ENCODE data around the gene PSG1.
A peak's percentile ranks its signal among the peaks of the same experiment; 100 is the strongest.
"Not testable (repeated sequence)": the region's sequence is repeated elsewhere in the genome, so short reads cannot be mapped to it uniquely, and the experiment has no call there.

PSG1 gene

GRCh38 chr19:42881279-42881678, 1.8 kb upstream of the PSG1 start:
- peak; percentile 39 for DNase-seq (ENCODE audit: low read depth)

- not testable (repeated sequence) for DNase-seq (ENCODE audit: low read depth)
Measured at GRCh38 chr19:42880621-42881020, 1.1 kb upstream of the PSG1 start.

GRCh38 chr19:42876596-42876995, 2.9 kb downstream of the PSG1 start:
- DNase-seq (ENCODE audit: low read depth) = peak; percentile 61

- DNase-seq (ENCODE audit: low read depth) = peak; percentile 74
Measured at GRCh38 chr19:42875881-42876280, 3.6 kb downstream of the PSG1 start.

DNA sequence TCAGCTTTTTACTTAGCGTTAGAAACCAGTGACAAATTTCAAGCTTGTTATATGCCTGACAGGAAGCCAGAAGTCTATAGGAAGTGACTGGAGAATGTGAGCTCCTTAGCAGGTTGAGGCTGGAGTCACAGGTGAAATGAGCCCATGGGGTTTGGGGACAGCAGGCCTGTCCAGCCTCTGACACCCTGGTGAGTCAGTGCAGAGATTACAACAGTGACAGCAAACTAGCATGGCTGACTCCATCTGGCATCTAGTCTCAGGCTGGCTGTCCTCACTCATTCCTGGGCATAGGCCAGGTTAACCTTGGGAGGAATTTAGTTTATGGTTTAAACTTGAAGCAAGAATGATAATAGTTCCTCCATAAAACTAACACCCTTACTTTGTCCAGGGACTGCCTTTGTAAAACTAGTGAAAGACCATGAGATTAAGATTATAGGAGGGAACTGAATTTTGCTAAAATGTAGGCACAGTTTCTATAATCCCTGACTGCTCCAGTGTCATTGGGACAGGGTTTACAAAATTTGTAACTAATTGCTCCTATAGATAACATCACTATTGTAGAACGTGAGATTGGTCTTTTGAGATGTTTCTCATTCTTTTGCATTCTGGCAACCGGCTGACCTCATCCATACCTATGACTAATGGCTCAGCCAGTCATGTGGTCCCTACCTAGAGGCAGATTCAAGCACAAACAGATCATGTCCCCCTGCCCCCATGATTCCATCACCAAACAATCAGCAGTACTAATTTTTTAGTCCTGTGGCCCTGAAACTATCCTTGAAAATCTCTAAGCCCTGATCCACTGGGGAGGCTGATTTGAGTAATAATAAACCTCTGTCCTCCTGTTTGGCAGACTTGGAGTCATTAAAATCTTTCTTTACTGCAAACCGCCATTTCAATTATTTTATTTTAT, 4.4 kb downstream of the PSG1 start:
- DNase-seq (ENCODE audit: low read depth) = peak; percentile 93

DNA sequence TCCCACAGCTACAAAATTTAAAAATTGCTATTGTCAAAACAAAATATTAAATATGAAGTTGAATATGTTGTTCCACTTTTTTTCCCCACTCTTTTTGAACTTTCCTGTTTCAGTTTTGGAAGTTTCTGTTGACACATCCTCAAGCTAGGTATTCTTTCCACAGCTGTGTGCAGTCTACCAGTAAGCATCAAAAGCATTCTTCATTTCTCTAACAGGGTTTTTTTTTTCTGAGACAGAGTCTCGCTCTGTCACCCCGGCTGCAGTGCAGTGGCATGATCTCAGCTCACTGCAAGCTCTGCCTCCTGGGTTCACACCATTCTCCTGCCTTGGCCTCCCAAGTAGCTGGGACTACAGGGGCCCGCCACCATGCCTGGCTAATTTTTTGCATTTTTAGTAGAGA, 5.4 kb downstream of the PSG1 start:
- not testable (repeated sequence) for DNase-seq (ENCODE audit: low read depth)

DNA sequence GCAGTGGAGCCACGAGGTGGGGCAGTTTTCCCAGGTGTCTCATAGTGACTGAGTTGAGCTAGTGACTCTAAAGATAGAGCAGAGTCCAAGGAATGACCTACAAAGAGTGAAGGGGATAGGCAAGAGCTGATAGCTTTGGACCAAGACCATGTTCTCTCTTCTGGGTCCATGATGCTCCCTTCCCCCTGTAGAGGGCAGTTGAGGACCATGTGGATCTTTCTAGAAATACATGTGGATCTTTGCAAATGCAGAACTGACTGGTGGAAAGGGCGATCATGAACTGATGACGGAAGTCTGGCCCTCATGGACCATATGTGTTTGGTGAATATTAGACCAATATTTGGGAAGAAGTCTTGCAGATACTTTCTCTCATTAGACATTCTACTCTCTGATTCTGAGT, 6.9 kb downstream of the PSG1 start:
- peak; percentile 11 for DNase-seq (ENCODE audit: low read depth)

DNA sequence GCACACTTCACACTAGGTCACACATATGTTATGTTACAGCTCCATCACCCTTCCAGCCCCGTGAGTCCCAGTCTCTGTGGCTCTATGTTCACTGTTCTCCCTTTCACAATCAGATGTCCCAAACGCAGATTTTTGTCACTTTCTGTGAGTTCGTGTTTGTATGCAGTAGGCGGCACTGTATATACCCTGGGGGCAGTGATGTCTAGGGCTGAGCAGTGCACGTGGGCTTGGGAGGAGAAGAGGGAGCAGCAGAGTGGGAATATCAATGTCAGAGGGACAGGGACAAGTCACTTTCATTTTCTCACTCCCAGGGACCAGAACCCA, 22.0 kb downstream of the PSG1 start:
- no peak for DNase-seq (ENCODE audit: low read depth)

GRCh38 chr19:42856866-42857543, 22.5 kb downstream of the PSG1 start:
- DNase-seq (ENCODE audit: low read depth) = peak; percentile 25

DNA sequence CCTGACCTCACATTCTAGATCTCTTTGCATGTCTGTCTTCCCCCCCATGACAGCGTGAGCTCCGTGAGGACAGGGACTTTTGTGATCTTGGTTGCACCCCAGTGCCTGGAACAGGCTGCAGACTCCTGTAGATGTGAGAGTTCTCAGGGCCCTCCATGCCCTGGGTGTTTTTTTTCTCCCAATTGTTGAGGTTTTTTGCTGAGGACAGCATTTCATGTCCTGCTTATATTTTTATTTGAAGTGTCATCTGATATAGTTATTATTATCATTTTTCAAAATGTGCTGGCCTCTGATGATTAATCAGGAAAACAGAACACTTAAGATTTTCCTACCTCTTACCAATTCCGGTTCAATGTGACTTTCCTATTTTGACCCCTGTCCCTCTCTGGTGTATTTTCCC, 24.8 kb downstream of the PSG1 start:
- DNase-seq (ENCODE audit: low read depth) = not testable (repeated sequence)

DNA sequence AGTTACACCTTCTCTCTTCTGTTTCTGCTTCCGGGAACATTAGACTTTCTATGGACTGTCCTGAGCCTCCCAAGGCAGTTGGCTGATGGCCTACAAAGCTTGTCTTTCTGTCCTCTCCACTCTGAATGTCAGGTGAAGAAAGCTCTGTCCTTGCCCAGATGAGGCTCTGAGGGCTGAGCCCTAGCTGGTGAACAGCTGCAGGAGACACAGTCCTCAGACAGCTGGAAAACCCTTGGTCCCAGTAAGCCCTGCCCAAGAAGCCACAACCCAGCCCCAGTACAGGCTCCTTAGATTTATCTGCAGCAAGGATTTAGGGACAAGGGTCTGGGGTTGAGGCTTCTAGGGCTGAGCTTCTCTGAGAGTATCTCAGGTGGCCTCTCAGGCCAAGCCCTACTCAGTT, 26.3 kb downstream of the PSG1 start:
- DNase-seq (ENCODE audit: low read depth) = not testable (repeated sequence)

GRCh38 chr19:42852821-42853220, 26.7 kb downstream of the PSG1 start:
- DNase-seq (ENCODE audit: low read depth) = peak; percentile 44

DNA sequence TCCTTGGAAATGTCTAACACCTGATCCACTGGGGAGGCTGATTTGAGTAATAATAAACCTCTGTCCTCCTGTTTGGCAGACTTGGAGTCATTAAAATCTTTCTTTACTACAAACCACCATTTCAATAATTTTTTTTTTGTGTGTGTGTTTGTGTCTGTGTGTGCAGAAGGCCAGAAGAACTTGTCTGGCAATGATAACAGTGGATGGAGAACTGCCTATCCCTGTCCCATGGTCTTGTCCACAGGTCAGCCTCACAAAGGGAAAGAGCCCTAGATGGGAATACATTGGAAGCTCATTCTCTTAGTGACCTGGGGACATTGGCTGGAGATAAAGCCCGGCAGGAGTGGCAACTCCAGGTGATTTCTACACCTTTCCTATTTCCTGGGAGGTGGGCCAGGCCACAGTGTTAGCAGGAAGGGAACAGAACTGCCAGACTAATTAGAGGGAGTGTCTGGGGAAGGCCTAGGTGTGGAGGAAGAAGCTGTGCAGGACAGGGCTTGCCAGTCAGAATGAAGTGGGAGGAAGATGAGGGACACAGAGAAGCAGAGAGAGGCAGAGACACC, 27.7 kb downstream of the PSG1 start:
- not testable (repeated sequence) for DNase-seq (ENCODE audit: low read depth)

DNA sequence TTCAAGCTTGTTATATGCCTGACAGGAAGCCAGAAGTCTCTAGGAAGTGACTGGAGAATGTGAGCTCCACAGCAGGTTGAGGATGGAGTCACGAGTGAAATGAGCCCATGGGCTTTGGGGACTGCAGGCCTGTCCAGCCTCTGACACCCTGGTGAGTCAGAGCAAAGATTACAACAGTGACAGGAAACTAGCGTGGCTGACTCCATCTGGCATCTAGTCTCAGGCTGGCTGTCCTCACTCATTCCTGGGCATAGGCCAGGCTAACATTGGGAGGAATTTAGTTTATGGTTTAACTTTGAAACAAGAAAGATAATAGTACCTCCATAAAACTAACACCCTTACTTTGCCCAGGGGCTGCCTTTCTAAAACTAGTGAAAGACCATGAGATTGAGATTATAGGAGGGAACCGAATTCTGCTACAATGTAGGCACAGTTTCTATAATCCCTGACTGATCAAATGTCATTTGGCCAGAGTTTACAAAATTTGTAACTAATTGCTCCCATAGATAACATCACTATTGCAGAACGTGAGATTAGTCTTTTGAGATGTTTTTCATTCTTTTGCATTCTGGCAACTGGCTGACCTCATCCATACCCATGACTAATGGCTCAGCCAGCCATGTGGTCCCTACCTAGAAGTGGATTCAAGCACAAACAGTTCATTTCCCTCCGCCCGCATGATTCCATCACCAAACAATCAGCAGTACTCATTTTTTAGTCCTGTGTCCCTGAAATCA, 28.4 kb downstream of the PSG1 start:
- DNase-seq (ENCODE audit: low read depth) = peak; percentile 99

DNA sequence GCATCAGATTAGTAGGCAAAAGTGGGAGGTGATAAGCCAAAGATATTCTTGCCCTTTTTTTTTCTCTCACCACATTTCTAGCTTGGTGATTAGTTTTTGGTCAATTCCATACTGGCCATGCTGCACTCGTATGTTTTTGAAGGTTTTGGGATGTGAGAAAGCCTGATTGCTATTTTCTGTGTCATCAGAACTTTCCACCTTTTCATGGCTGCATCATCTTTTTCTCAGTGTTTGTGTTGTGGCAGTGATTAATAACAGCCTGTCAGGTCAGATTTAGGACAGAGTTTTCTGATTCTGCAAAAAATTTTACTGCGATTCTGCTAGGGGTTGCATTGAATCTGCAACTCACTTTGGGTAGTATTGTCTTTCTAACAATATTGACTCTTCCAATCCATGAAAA, 32.9 kb downstream of the PSG1 start:
- DNase-seq (ENCODE audit: low read depth) = peak; percentile 63

DNA sequence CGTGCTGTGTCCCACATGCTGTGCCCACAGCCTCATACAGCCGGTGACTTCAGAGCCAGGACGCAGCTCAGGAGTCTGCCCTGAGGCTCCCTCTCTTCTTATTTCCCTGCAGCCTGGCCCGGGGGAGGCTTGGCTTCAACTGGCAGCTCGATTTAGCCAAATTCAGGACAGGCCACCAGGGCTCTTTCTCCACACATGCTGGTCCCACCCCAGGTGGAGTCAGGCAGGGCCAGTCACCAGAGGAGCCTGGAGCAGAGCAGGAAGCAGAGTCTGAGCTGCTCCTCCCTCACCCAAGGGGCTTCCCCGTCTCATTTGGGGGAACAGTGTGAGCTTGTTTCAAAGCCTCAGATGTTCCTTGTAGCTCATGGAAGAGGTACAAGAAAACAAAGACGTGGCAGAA, 35.9 kb downstream of the PSG1 start:
- not testable (repeated sequence) for DNase-seq (ENCODE audit: low read depth)

DNA sequence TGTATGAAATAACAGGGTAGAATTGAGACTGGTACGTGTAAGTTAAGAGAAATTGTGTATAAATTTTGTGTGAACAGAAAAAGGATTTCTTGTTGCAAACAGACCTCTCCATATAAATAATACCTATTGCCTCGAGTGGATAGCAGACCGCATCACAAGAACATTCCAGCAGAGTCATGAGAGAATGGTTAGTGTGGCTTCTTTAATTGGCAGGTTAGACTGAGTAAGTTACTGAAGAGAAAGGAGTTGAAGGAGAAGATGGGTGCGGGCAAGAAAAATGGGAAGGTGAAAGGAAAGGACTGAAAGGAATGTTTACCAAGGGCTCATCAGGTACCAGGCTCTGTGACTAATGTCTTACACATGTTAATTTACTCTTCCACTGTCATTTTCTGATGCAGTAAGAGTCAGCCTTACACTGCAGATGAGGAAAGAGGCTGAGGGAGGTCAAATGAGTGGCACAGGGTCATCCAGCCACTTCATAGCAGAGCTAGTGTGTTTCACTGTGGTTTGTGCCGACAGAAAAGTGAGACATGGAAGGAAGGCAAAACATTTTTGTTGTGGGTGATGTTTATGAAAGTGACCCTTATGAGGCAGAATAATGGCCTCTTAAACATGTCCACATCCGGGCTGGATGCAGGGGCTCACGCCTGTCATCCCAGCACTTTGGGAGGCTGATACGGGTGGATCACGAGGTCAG, 46.6 kb downstream of the PSG1 start:
- peak; percentile 59 for DNase-seq (ENCODE audit: low read depth)

DNA sequence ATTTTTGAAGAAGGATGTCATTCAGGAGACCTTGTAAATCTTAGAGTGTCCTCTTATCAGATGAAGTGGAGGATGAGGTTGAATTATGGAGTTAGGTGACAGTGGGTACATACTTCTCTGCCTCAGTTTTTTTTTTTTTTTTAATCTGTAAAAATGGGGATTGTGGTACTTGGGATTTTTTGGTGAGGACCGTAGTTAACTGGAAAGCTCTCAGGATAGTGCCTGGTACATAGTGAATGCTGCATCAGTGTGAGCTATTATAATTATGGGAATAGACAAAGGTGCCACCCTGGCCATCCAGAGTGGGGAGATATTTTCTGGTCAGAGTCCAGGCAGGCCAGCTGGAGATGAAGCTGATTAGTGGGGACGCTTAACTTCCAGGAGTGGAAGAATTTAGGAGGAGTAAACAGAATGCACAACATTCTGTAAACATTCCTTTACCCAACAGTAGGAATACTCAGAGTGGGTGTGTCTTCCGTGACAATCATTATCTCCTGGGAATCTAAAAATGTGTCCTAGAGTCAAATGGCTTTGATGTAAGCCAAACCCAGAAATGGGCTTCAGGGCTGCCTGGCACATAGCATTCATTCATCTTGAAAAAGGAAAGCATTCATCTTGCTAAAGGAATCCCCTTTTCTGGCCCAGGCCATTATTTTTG, 47.4 kb downstream of the PSG1 start:
- DNase-seq (ENCODE audit: low read depth) = peak; percentile 51

- no peak for DNase-seq (ENCODE audit: low read depth)
Measured at GRCh38 chr19:42831221-42832019, 48.1 kb downstream of the PSG1 start.

DNA sequence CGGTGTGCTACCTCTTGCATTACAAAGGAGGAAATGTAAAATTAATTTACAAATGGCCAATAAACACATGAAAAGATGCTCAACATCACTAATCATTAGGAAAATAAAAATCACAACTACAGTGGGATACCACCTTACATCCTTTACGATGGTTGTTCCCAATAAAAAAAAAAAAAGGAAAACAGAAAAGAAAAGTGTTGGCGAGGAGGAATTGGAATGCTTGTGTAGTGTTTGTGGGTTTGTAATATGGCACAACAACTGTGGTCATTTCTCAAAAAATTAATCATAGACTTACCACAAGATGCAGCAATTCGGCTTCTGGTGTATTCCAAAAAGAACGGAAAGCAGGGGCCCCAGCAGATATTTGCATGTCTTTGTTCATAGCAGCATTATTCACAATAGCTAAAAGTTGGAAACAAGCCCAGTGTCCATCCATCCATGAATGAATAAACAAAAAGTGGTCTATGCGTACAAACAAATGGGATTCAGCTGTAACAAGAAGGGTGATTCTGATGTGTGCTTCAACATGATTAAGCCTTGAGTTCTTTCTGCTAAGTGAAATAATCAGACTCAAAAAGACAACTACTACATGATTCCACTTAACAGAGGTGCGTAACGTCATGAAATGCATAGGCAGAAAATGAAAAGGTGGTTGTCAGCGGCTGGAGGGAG, 58.1 kb downstream of the PSG1 start:
- DNase-seq (ENCODE audit: low read depth) = not testable (repeated sequence)

All from EH (cell line).